HG03108 (cell line): ENCODE results near the gene MYBPC3.
"Not testable (repeated sequence)": the region's sequence is repeated elsewhere in the genome, so short reads cannot be mapped to it uniquely, and the experiment has no call there.

Experiments
- ATAC-seq: cut with Tn5 transposase; IDR thresholded peaks from one replicate; pipeline ENCODE4 v1.9.1; 2021; ENCODE audit warnings: moderate library complexity; ENCODE audit not compliant: unreplicated experiment

The MYBPC3 gene

GRCh38 chr11:47326198-47326597 is 26.3 kb downstream of the MYBPC3 start:
- no peak for ATAC-seq

DNA sequence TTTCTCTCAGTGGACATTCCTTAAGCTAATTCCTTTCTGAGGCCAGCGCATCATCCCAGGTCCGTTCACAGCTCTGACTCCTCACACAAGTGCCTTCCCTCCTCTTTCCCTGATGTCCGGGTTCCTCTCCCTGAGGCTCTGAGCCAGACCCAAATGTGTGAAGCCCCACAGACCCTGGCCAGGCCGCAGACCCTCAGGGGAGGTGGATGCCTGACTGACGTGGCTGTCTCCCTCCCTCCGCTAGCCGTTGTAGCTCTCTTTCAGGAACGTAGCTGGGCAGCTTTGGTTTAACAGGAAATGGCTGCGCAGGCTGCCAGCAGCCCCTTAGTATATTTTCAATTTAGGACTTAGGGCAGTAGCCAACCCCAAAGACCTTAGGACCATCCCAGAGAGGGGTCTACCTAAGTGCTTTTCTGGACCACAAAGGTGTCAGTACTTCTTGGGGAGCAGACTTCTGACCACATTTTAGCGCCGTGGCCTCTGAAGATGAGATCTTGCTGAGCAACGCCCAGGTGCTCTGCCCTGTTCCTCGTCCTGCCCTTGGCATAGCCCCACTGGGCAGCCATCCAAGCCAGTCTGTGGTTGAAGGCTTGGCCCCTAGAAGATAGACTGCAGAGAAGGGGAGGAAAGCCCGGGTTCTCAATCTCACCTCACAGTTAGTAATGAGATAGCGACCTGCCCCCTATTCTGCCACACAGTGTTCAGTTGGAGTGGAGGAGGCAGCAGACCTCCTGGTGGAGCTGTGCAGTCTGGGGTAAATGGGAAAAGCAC is 27.0 kb downstream of the MYBPC3 start:
- no peak for ATAC-seq

DNA sequence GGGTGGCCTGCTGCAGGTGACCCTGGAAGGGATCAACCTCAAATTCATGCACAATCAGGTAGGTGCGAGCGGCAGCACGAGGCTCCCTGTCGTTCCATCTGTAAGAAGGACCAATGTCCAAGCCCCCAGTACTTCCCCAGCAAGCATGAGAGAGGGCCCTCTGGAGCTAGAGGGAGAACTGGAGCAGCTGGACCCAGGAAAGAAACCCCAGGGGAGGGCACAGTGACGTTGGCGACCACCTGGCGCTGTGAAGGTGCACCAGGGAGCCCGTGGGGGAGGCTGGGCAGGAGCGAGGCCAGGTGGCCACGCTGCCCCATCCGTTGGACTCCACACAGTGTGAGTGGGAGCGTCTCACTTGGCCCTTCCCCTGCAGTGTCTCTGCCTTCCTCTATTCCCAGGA is 28.0 kb downstream of the MYBPC3 start:
- no peak for ATAC-seq

GRCh38 chr11:47318166-47318565 is 34.3 kb downstream of the MYBPC3 start:
- ATAC-seq: no peak

- no peak for ATAC-seq
Observed at GRCh38 chr11:47317064-47317828, 35.3 kb downstream of the MYBPC3 start.

- not testable (repeated sequence) for ATAC-seq
Observed at GRCh38 chr11:47316501-47316900, 36.0 kb downstream of the MYBPC3 start.

DNA sequence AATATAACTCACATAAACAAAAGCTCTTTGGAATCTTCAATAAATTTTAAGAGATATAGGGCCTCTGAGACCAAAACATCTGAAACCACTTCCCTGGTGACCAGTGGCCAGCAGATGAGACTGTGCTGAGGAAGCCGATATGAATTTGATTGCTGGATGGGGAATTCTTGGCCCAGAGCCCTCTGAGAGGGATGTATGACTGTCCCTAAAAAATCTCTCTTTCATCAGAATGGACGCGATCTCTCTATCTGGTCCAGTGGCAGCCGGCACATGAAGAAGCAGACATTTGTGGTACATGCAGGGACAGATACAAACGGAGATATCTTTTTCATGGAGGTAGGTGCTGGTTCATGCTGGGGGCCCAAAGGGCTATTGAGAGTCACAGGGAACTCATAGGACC is 37.5 kb downstream of the MYBPC3 start:
- ATAC-seq: no peak

DNA sequence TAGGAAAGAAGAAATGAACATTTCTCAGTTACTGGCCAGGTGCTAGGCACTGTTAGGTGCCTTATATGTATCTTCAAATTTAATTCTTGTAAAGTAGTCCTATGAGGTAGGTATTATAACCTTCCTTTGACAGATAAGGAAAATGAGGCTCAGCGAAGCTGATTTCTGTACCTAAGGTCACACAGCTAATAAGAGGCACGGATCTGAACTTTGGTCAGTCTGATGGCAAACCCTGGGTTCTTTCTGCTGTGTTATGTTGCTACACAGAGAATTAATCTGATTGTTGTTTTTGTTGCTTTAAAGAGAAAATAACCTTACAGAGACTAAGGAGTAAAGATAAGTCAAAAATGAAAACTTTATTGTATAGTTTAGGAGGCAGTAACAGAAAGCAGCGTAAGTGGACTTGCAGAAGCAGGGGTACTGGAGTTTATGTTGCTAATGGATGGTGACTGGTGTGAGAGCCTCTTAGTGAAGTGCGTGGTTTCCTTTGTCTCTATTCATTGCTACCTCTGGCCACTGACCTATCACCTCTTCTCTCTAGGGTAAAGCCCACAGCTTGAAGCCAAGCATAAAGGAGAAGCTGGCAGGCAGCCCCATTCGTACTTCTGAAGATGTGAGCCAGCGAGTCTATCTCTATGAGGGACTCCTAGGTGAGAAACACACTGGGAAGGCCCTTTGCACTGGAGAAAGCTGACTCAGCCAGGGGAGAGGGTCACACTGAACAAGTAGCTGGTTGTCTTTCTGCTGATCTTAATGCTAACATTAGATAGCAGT is 44.3 kb downstream of the MYBPC3 start:
- ATAC-seq: no peak

GRCh38 chr11:47306484-47306844 is 46.0 kb downstream of the MYBPC3 start:
- ATAC-seq: no peak

DNA sequence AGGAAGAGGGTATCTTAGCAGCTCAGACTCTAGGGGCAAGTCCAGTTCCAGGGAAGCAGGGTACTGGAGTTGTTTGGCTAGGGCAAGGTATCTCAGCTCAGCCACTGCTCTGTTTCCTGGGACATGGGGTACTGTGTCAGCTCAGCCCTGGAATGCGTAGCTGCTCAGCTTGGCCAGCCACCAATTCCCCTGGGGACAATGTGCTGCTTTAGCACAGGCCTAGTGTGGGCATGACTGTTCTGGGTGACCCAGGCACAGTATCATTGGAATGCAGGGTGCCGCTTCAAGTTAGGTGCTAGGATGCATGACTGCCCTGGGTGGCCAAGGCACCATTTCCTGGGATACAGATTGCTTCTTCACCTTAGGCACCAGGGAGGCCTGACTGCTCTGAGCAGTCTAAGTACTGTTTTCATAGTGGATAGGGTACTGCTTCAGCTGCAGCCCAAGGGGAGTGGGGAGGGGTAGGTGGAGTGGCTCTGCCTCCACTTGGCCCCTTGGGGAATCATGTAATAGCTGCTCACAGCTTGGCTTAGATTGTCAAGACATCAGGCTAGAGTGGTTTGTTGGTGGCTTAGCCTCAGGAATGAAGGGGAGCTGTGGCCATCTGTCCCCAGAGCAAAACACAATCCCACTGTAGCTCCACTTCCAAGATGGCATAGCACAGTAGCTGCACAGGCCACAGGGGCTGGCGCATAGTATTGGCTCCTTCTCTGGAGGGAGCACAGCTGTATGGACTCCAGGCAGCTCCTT is 46.6 kb downstream of the MYBPC3 start:
- no peak for ATAC-seq

- no peak for ATAC-seq
Observed at GRCh38 chr11:47302853-47303252, 49.6 kb downstream of the MYBPC3 start.

- ATAC-seq: no peak
Observed at GRCh38 chr11:47299078-47299477, 53.4 kb downstream of the MYBPC3 start.

GRCh38 chr11:47296045-47296444 is 56.5 kb downstream of the MYBPC3 start:
- ATAC-seq: no peak

DNA sequence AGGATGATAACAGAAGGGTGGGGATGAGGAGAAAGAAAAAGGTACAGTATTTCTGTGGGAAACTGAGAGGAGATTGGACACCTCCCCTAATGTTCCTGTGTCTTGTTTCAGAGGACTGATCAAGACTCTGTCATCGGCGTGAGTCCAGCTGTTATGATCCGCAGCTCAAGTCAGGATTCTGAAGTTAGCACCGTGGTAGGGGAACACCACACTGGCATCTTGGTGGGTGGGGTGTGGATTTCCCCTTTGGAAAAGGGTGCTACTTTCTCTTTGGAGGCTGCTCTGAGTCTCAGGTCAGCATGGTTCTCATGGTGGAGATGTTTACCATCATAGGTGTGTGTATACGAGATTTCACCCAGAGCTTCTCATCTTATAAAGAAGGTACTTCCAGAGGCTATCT is 57.1 kb downstream of the MYBPC3 start:
- ATAC-seq: no peak

GRCh38 chr11:47289856-47290255 is 62.6 kb downstream of the MYBPC3 start:
- ATAC-seq: no peak

GRCh38 chr11:47288066-47288465 is 64.4 kb downstream of the MYBPC3 start:
- ATAC-seq: no peak

GRCh38 chr11:47285969-47286770 is 66.3 kb downstream of the MYBPC3 start:
- ATAC-seq: no peak

DNA sequence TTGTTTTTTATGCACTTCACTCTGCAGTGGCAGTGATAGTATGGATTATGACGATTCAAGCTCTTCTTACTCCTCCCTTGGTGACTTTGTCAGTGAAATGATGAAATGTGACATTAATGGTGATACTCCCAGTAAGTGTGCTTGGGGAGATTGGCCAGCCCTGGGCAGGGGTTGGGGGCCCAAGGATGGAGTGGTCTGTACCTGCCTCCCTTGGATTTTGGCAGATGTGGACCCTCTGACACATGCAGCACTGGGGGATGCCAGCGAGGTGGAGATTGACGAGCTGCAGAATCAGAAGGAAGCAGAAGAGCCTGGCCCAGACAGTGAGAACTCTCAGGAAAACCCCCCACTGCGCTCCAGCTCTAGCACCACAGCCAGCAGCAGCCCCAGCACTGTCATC is 68.4 kb downstream of the MYBPC3 start:
- no peak for ATAC-seq

- no peak for ATAC-seq
Observed at GRCh38 chr11:47282462-47282861, 70.0 kb downstream of the MYBPC3 start.
